ENCODE data around the gene RPTOR.

The RPTOR gene

GRCh38 chr17:80956321-80957190 lies 411.9 kb downstream of the RPTOR start:
- DNase-seq = no peak

- DNase-seq = no peak
These were observed 412.9 kb downstream of the RPTOR start for GRCh38 chr17:80957461-80957941.

- DNase-seq = peak; percentile 68
These were observed 414.8 kb downstream of the RPTOR start for GRCh38 chr17:80959330-80960036.

GRCh38 chr17:80960037-80960796 lies 415.6 kb downstream of the RPTOR start:
- DNase-seq = no peak

- DNase-seq = no peak
These were observed 416.3 kb downstream of the RPTOR start for GRCh38 chr17:80960797-80961452.

- no peak for DNase-seq
These were observed 417.1 kb downstream of the RPTOR start for GRCh38 chr17:80961541-80962330.

GRCh38 chr17:80962356-80963329 lies 418.0 kb downstream of the RPTOR start:
- no peak for DNase-seq

GRCh38 chr17:80963812-80964543 lies 419.3 kb downstream of the RPTOR start:
- no peak for DNase-seq

- DNase-seq = no peak
These were observed 419.9 kb downstream of the RPTOR start for GRCh38 chr17:80964544-80964856.

GRCh38 chr17:80964859-80965580 lies 420.4 kb downstream of the RPTOR start:
- DNase-seq = no peak

GRCh38 chr17:80965606-80966005 lies 421.0 kb downstream of the RPTOR start:
- DNase-seq = no peak

GRCh38 chr17:80967404-80967872 lies 422.8 kb downstream of the RPTOR start:
- no peak for DNase-seq

- no peak for DNase-seq
These were observed 424.0 kb downstream of the RPTOR start for GRCh38 chr17:80968602-80969029.

GRCh38 chr17:80969030-80969673 lies 424.5 kb downstream of the RPTOR start:
- DNase-seq = no peak

GRCh38 chr17:80969674-80970043 lies 425.0 kb downstream of the RPTOR start:
- DNase-seq = no peak

- DNase-seq = no peak
These were observed 425.6 kb downstream of the RPTOR start for GRCh38 chr17:80970044-80970761.

- no peak for DNase-seq
These were observed 426.4 kb downstream of the RPTOR start for GRCh38 chr17:80970762-80971703.

All from amniotic stem cell (primary cell).